Ishikawa (cell line): ENCODE data around the gene AMH.

Experiments
- CREB1 ChIP-seq: IDR thresholded peaks from 2 replicates; pipeline ENCODE4 v1.6.1; 2012; ENCODE audit warnings: low read depth
- FOXM1 ChIP-seq: IDR thresholded peaks from 2 replicates; pipeline ENCODE4 v1.6.1; 2012; ENCODE audit warnings: low read depth, borderline replicate concordance
- TCF12 ChIP-seq: IDR thresholded peaks from 2 replicates; pipeline ENCODE4 v1.6.1; 2012; ENCODE audit warnings: low read depth
- TEAD4 ChIP-seq: IDR thresholded peaks from 2 replicates; pipeline ENCODE4 v1.6.1; 2012

GRCh38 chr19:2231621-2232221 is 17.4 kb upstream of the AMH start:
- TF ChIP-seq TCF12 (no peak), FOXM1 (no peak), TEAD4 (no peak), CREB1 (no peak)
